Suprapubic skin (tissue), 4 donors: ENCODE data around the gene CLEC16A. TPM values are rescaled to one million over a fixed set of nuclear protein-coding genes. Genes with fewer than 3 reads are reported as not detected.

Experiments used
- DNase-seq, 2 donors: peaks; one replicate each; pipeline ENCODE4 v3.0.0-alpha.2; 2019; ENCODE audit warnings: low spot score in 2 of 2
- H3K27ac ChIP-seq: fragments of 200-600 bp; sonication (generic); one replicate; pipeline ENCODE4 v1.5.1; 2019
- H3K27me3 ChIP-seq: fragments of 200-600 bp; sonication (generic); one replicate; pipeline ENCODE4 v1.5.1; 2019
- H3K36me3 ChIP-seq: fragments of 200-600 bp; sonication (generic); one replicate; pipeline ENCODE4 v1.5.1; 2019
- H3K4me1 ChIP-seq: fragments of 200-600 bp; sonication (generic); one replicate; pipeline ENCODE4 v1.5.1; 2019
- H3K4me3 ChIP-seq: fragments of 200-600 bp; sonication (generic); one replicate; pipeline ENCODE4 v1.5.1; 2019; ENCODE audit warnings: mild to moderate bottlenecking
- H3K9me3 ChIP-seq: fragments of 200-600 bp; sonication (generic); one replicate; pipeline ENCODE4 v1.5.1; 2019
- CTCF ChIP-seq, 2 donors: fragments of 200-600 bp in 1 of 2; fragments of 450-650 bp in 1 of 2; sonication (generic) in 1 of 2; IDR thresholded peaks; one replicate each; pipeline ENCODE4 v1.5.1; 2016 to 2019; ENCODE audit warnings: antibody characterized with exemption in 2 of 2, mild to moderate bottlenecking in 1 of 2, moderate library complexity in 1 of 2
- EP300 ChIP-seq: sonication (generic); formaldehyde crosslinking; IDR thresholded peaks from one replicate; pipeline ENCODE4 v1.6.1; 2017; ENCODE audit warnings: antibody characterized with exemption
- POLR2A ChIP-seq, 2 donors: fragments of 450-650 bp; IDR thresholded peaks; one replicate each; pipeline ENCODE4 v1.6.1; 2017; ENCODE audit warnings: antibody characterized with exemption in 2 of 2, mild to moderate bottlenecking in 2 of 2, moderate library complexity in 2 of 2
- POLR2AphosphoS5 ChIP-seq, 3 donors: sonication (generic); formaldehyde crosslinking; IDR thresholded peaks; one replicate each; pipeline ENCODE4 v1.6.1; 2017; ENCODE audit warnings: antibody characterized with exemption in 3 of 3
- WGBS: methylation state at CpG from one replicate; pipeline ENCODE4 v1.1.5; 2018; 5-methylcytosine and 5-hydroxymethylcytosine counted together
- total RNA-seq, 4 donors: library from RNA; depleted of rRNA; stranded (reverse); fragments of >200 nt; gene quantifications; one replicate each; pipeline ENCODE4 v1.1.0, GENCODE V29; 2016

CLEC16A gene
- total RNA-seq, 4 donors from 2014 or later: 37.2 to 62.3 (median 39.0) TPM

GRCh38 chr16:10993649-10994048 lies 49.3 kb downstream of the CLEC16A start:
- Histone ChIP-seq H3K27me3 (no peaks in the 10 kb centered on the region), H3K36me3 (peaks cover 19% of the 10 kb centered on the region), H3K4me3 (no peak overlapping the region), H3K9me3 (no peaks in the 10 kb centered on the region), H3K4me1 (peaks cover 21% of the 10 kb centered on the region), H3K27ac (no peak overlapping the region)
- TF ChIP-seq POLR2A (IDR thresholded peaks at IDR 0.05): no peak
- no peak for TF ChIP-seq POLR2AphosphoS5 (IDR thresholded peaks at IDR 0.05)
- TF ChIP-seq EP300: no peak
- no peak for TF ChIP-seq CTCF (IDR thresholded peaks at IDR 0.05)
- WGBS: 92% methylated on average over 6 of the region's 6 CpGs
- DNase-seq: no peak

- 92% methylated on average over 6 of the region's 6 CpGs for WGBS
- Histone ChIP-seq H3K9me3 (no peaks in the 10 kb centered on the region), H3K27me3 (no peaks in the 10 kb centered on the region), H3K36me3 (peaks cover 19% of the 10 kb centered on the region), H3K4me1 (peaks cover 22% of the 10 kb centered on the region), H3K4me3 (no peak overlapping the region), H3K27ac (no peak overlapping the region)
- no peak for DNase-seq
- no peak for TF ChIP-seq EP300
- TF ChIP-seq POLR2A (IDR thresholded peaks at IDR 0.05): no peak
- TF ChIP-seq CTCF (IDR thresholded peaks at IDR 0.05): no peak
- no peak for TF ChIP-seq POLR2AphosphoS5 (IDR thresholded peaks at IDR 0.05)
These were observed 50.2 kb downstream of the CLEC16A start for GRCh38 chr16:10994571-10994970.

- peaks cover 19% of the 10 kb centered on the region for H3K36me3 ChIP-seq
- WGBS: 83% methylated on average over 5 of the region's 5 CpGs
- TF ChIP-seq CTCF (IDR thresholded peaks at IDR 0.05): no peak
- no peak for TF ChIP-seq EP300
- TF ChIP-seq POLR2A (IDR thresholded peaks at IDR 0.05): no peak
- TF ChIP-seq POLR2AphosphoS5 (IDR thresholded peaks at IDR 0.05): no peak
- H3K9me3 ChIP-seq: no peaks in the 10 kb centered on the region
- H3K27ac ChIP-seq: no peak overlapping the region
- H3K27me3 ChIP-seq: no peaks in the 10 kb centered on the region
- peaks cover 22% of the 10 kb centered on the region for H3K4me1 ChIP-seq
- no peak for DNase-seq
- H3K4me3 ChIP-seq: no peak overlapping the region
These were observed 51.2 kb downstream of the CLEC16A start for GRCh38 chr16:10995565-10995964.

- Histone ChIP-seq H3K4me3 (no peak overlapping the region), H3K9me3 (no peaks in the 10 kb centered on the region), H3K36me3 (peaks cover 24% of the 10 kb centered on the region), H3K27ac (no peak overlapping the region), H3K27me3 (no peaks in the 10 kb centered on the region), H3K4me1 (peaks cover 16% of the 10 kb centered on the region)
- DNase-seq: no peak
- TF ChIP-seq EP300 (no peak), POLR2AphosphoS5 (IDR thresholded peaks at IDR 0.05) (no peak), POLR2A (IDR thresholded peaks at IDR 0.05) (no peak), CTCF (IDR thresholded peaks at IDR 0.05) (no peak)
- WGBS: 95% methylated on average over 4 of the region's 4 CpGs
These were observed 53.1 kb downstream of the CLEC16A start for GRCh38 chr16:10997485-10997884.

- 59% methylated on average over 3 of the region's 3 CpGs for WGBS
- peaks cover 25% of the 10 kb centered on the region for H3K36me3 ChIP-seq
These were observed 54.9 kb downstream of the CLEC16A start for GRCh38 chr16:10999300-10999699.

More at GRCh38 chr16:10999300-10999699, 54.9 kb downstream of the CLEC16A start:
- H3K27me3 ChIP-seq: no peaks in the 10 kb centered on the region
- no peak for TF ChIP-seq POLR2AphosphoS5 (IDR thresholded peaks at IDR 0.05)
- TF ChIP-seq POLR2A (IDR thresholded peaks at IDR 0.05): no peak
- no peak for TF ChIP-seq CTCF (IDR thresholded peaks at IDR 0.05)
- no peak for TF ChIP-seq EP300
- H3K4me3 ChIP-seq: no peak overlapping the region
- DNase-seq: no peak
- H3K27ac ChIP-seq: no peak overlapping the region
- peaks cover 15% of the 10 kb centered on the region for H3K4me1 ChIP-seq
- no peaks in the 10 kb centered on the region for H3K9me3 ChIP-seq
